C4-2B (cell line): ENCODE results near the gene FBXO22.

Experiments
- ZFX ChIP-seq: fragments of 450-650 bp; IDR thresholded peaks from 2 replicates; pipeline ENCODE4 v1.6.1; 2017
- TF ChIP-seq, protein P1 (sequence below): fragments of 450-650 bp; conservative IDR thresholded peaks from 2 replicates; pipeline ENCODE4 v1.5.1; 2017; ENCODE audit warnings: mild to moderate bottlenecking

DNA sequence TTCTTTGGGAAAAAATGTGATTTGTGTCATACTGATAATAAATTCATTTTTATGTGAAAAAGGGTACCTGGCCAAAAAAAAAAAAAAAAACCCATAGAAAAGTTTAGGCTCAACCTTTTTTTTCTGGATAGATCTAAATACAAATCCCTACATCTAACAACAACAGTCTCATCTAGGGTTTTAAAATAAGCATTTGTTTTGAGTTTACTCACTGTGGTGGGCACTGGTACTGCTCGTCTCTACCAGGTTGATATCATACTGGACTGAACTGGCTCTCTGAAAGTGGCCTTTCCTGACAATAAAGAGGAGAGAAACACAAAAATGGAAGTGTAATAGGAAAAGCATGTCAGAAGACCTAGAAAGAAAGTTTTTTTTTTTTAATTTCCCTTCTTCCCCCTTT, 52.0 kb downstream of the FBXO22 start:
- TF ChIP-seq, protein P1, sequence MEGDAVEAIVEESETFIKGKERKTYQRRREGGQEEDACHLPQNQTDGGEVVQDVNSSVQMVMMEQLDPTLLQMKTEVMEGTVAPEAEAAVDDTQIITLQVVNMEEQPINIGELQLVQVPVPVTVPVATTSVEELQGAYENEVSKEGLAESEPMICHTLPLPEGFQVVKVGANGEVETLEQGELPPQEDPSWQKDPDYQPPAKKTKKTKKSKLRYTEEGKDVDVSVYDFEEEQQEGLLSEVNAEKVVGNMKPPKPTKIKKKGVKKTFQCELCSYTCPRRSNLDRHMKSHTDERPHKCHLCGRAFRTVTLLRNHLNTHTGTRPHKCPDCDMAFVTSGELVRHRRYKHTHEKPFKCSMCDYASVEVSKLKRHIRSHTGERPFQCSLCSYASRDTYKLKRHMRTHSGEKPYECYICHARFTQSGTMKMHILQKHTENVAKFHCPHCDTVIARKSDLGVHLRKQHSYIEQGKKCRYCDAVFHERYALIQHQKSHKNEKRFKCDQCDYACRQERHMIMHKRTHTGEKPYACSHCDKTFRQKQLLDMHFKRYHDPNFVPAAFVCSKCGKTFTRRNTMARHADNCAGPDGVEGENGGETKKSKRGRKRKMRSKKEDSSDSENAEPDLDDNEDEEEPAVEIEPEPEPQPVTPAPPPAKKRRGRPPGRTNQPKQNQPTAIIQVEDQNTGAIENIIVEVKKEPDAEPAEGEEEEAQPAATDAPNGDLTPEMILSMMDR: no peak; the same call in 1 of the 2 replicates
- no peak for TF ChIP-seq ZFX
